HepG2 (cell line): ENCODE measurements around the gene CCT6A. TPM values are rescaled to one million over a fixed set of nuclear protein-coding genes. Genes with fewer than 3 reads are reported as not detected.

Source experiments
- ATAC-seq: fragments of 200-7000 bp; cut with Tn5 transposase; 3 replicates; pipeline ENCODE4 v1.9.1; 2020; ENCODE audit warnings: mild to moderate bottlenecking, moderate library complexity
- BruUV-seq: library from RNA; stranded (reverse); fragments of 400-500 nt; replicated peaks from 2 replicates; lab custom pipeline; 2021; lab: Mats Ljungman, UMichigan
- CTCF ChIA-PET: fragments of 300-600 bp; formaldehyde crosslinking; extraction: SDS; loops from one replicate; lab custom pipeline; 2021; ENCODE audit warnings: low total read pairs, inconsistent platforms, low intra/inter-chr PET ratio; lab: Yijun Ruan, JAX
- POLR2A ChIA-PET: fragments of 350-600 bp; sonication (Branson Sonifier 250); formaldehyde crosslinking; loops from one replicate; lab custom pipeline; 2020; ENCODE audit warnings: antibody characterized with exemption, inconsistent platforms; lab: Yijun Ruan, JAX
- DNase-seq: peaks from one replicate; pipeline ENCODE4 v3.0.0-alpha.2; 2015; ENCODE audit warnings: low spot score
- FAIRE-seq: peaks from 3 replicates; lab custom pipeline; 2011; peaks lifted over from hg19 to GRCh38; lab: Jason Lieb, UNC
- H2AFZ ChIP-seq: one replicate; pipeline ENCODE4 v1.6.1; 2011; ENCODE audit warnings: low read length, inconsistent platforms
- H3K27ac ChIP-seq: fragments of 300-600 bp; 3 replicates; pipeline ENCODE4 v1.8.0; 2011; ENCODE audit warnings: mixed run types, mild to moderate bottlenecking, mixed read lengths, low read length, inconsistent platforms; ENCODE audit not compliant: insufficient read depth; ENCODE audit errors: extremely low read length
- H3K27me3 ChIP-seq, 2 experiments: fragments of 200-600 bp in 1 of 2; 2 replicates in 1 of 2; 3 replicates in 1 of 2; pipeline versions ENCODE4 v1.6.0 to v1.8.0; 2011; ENCODE audit warnings: low read length in 2 of 2, mild to moderate bottlenecking in 2 of 2, moderate library complexity in 2 of 2, inconsistent platforms in 1 of 2; ENCODE audit not compliant: insufficient read depth in 2 of 2, control insufficient read depth in 1 of 2
- H3K36me3 ChIP-seq, 2 experiments: fragments of 200-600 bp in 1 of 2; replicated peaks in 1 of 2; 2 replicates in 1 of 2; 3 replicates in 1 of 2; pipeline versions ENCODE4 v1.5.1 to v1.8.0; 2011; ENCODE audit warnings: low read length in 2 of 2, inconsistent platforms in 1 of 2; ENCODE audit not compliant: insufficient read depth in 2 of 2, control insufficient read depth in 1 of 2
- H3K4me1 ChIP-seq: 2 replicates; pipeline ENCODE4 v1.5.1; 2012; ENCODE audit warnings: low read length, inconsistent platforms; ENCODE audit not compliant: insufficient read depth
- H3K4me2 ChIP-seq: 2 replicates; pipeline ENCODE4 v1.6.0; 2011; ENCODE audit warnings: low read depth, low read length, inconsistent platforms
- H3K4me3 ChIP-seq, 3 experiments: fragments of 200-600 bp in 1 of 3; sonication (generic), shearing (Covaris generic) in 1 of 3; replicated peaks in 1 of 3; 2 replicates each; pipeline ENCODE4 v1.5.1; 2011 to 2016; ENCODE audit warnings: low read length in 3 of 3, inconsistent platforms in 2 of 3, low read depth in 2 of 3, mild to moderate bottlenecking in 2 of 3, control low read depth in 1 of 3, mixed read lengths in 1 of 3; ENCODE audit not compliant: insufficient read depth in 1 of 3
- H3K79me2 ChIP-seq: one replicate; pipeline ENCODE4 v1.6.1; 2011; ENCODE audit warnings: low read length, inconsistent platforms; ENCODE audit not compliant: insufficient read depth
- H3K9ac ChIP-seq: 2 replicates; pipeline ENCODE4 v1.6.0; 2011; ENCODE audit warnings: mild to moderate bottlenecking, low read depth, low read length, inconsistent platforms; ENCODE audit not compliant: insufficient read depth
- H3K9me3 ChIP-seq: 2 replicates; pipeline ENCODE4 v1.5.1; 2012; ENCODE audit warnings: mild to moderate bottlenecking, low read length
- H4K20me1 ChIP-seq: 2 replicates; pipeline ENCODE4 v1.6.0; 2011; ENCODE audit warnings: inconsistent platforms, mild to moderate bottlenecking, low read length, moderate library complexity; ENCODE audit not compliant: insufficient read depth
- ELF1 ChIP-seq: sonication (generic); formaldehyde crosslinking; IDR thresholded peaks from 2 replicates; pipeline ENCODE4 v1.4.0; 2020; ENCODE audit warnings: missing genetic modification reagents
- HNF4G ChIP-seq, 2 experiments: sonication (generic) in 1 of 2; formaldehyde crosslinking in 1 of 2; IDR thresholded peaks; 2 replicates each; pipeline versions ENCODE4 v1.4.0 to v1.6.1; 2011 to 2020; ENCODE audit warnings: borderline replicate concordance in 2 of 2, low read depth in 2 of 2, mild to moderate bottlenecking in 2 of 2, low read length in 1 of 2, missing genetic modification reagents in 1 of 2, moderate library complexity in 1 of 2
- KAT2B ChIP-seq: fragments of 150-350 bp; IDR thresholded peaks from 2 replicates; pipeline ENCODE4 v1.6.1; 2014; ENCODE audit warnings: low read depth, low read length, borderline replicate concordance
- KDM5A ChIP-seq: fragments of 200-600 bp; sonication (generic); IDR thresholded peaks from 2 replicates; pipeline ENCODE4 v1.7.0; 2018; ENCODE audit warnings: antibody characterized with exemption, mild to moderate bottlenecking, low read length, borderline replicate concordance
- NFIB ChIP-seq: sonication (generic); formaldehyde crosslinking; IDR thresholded peaks from 2 replicates; pipeline ENCODE4 v1.9.0; 2021; ENCODE audit warnings: missing genetic modification reagents, mild to moderate bottlenecking, borderline replicate concordance
- RFXAP ChIP-seq: sonication (generic); formaldehyde crosslinking; IDR thresholded peaks from 2 replicates; pipeline ENCODE4 v1.4.0; 2020; ENCODE audit warnings: missing genetic modification reagents, borderline replicate concordance
- ZBTB46 ChIP-seq: sonication (generic); formaldehyde crosslinking; IDR thresholded peaks from 2 replicates; pipeline ENCODE4 v1.4.0; 2020; ENCODE audit warnings: mild to moderate bottlenecking, missing genetic modification reagents, borderline replicate concordance
- ZFP1 ChIP-seq: IDR thresholded peaks from 2 replicates; pipeline ENCODE4 v1.6.1; 2016
- ZNF547 ChIP-seq: sonication (generic); formaldehyde crosslinking; IDR thresholded peaks from 2 replicates; pipeline ENCODE4 v1.5.1; 2020; ENCODE audit warnings: mild to moderate bottlenecking, missing genetic modification reagents
- ZNF703 ChIP-seq: sonication (generic); formaldehyde crosslinking; IDR thresholded peaks from 2 replicates; pipeline ENCODE4 v1.5.1; 2020; ENCODE audit warnings: missing genetic modification reagents, mild to moderate bottlenecking, moderate library complexity, borderline replicate concordance
- ZNF749 ChIP-seq: sonication (generic); formaldehyde crosslinking; IDR thresholded peaks from 2 replicates; pipeline ENCODE4 v1.8.0; 2022; ENCODE audit warnings: mild to moderate bottlenecking, missing genetic modification reagents, moderate library complexity, borderline replicate concordance
- ZNF878 ChIP-seq: sonication (generic); formaldehyde crosslinking; IDR thresholded peaks from 2 replicates; pipeline ENCODE4 v1.8.1; 2023; ENCODE audit warnings: mild to moderate bottlenecking, missing genetic modification reagents, moderate library complexity
- in situ Hi-C: cut with HindIII; loops from 2 replicates; pipeline ENCODE4 v1.10.0; 2017; ENCODE audit warnings: low pct_unique_long_range_greater_than_20kb; ENCODE audit not compliant: extremely low pct_ligation_motif_present
- intact Hi-C: fragments of 100-400 bp; cut with micrococcal nuclease; formaldehyde crosslinking; loops from one replicate; pipeline ENCODE4 v1.10.0; 2022; ENCODE audit not compliant: unreplicated experiment
- polyA plus RNA-seq, 8 experiments: library from polyadenylated mRNA; depleted of rRNA in 3 of 8; stranded (reverse) in 7 of 8; unstranded in 1 of 8; fragments of >200 nt; fragmentation: Illumina TruSeq in 4 of 8; extraction: Trizol in 4 of 8; gene quantifications; 2 replicates each; pipeline versions ENCODE4 v1.2.1 to v1.2.3, GENCODE V29; 2011 to 2016; ENCODE audit warnings: low read depth in 4 of 8, missing spikeins in 1 of 8, mixed read lengths in 1 of 8; ENCODE audit not compliant: insufficient read depth in 1 of 8
- total RNA-seq, 5 experiments: library from RNA; depleted of rRNA; stranded (reverse); fragments of >200 nt; fragmentation: Illumina TruSeq; extraction: Trizol; gene quantifications; 2 replicates each; pipeline ENCODE4 v1.2.3, GENCODE V29; 2016; ENCODE audit warnings: low read depth in 1 of 5

Gene CCT6A
- total and polyA plus RNA-seq, 2 of the 13 experiments (the other 11 are each of a cell fraction or from before 2014, with no cell fraction given): 219 to 292 TPM

- H2AFZ ChIP-seq: no peak overlapping the region
- H3K4me2 ChIP-seq: no peak overlapping the region
- H3K27ac ChIP-seq: no peak overlapping the region
- intact Hi-C loops (no loop called here), in situ Hi-C loops (no loop called here)
- no peaks in the 10 kb centered on the region for H3K27me3 ChIP-seq
- ATAC-seq (no peak), FAIRE-seq (no peak), DNase-seq (no peak)
- peaks cover 44% of the 10 kb centered on the region for H3K4me1 ChIP-seq
- no TSS peak for BruUV-seq
- peaks cover 44% of the 10 kb centered on the region for H3K79me2 ChIP-seq
- no peak overlapping the region for H3K9ac ChIP-seq
- TF ChIP-seq ZFP1 (CRISPR knock-in tag) (no peak), RFXAP (no peak), KAT2B (no peak), ELF1 (CRISPR knock-in tag) (no peak), ZBTB46 (CRISPR knock-in tag) (no peak), ZNF749 (CRISPR knock-in tag) (no peak), HNF4G (IDR thresholded peaks at IDR 0.05; ENCODE audit: borderline replicate concordance, low read depth, low read length) (no peak), HNF4G (CRISPR knock-in tag; IDR thresholded peaks at IDR 0.05; ENCODE audit: borderline replicate concordance, low read depth) (no peak), ZNF547 (CRISPR knock-in tag) (no peak), ZNF878 (CRISPR knock-in tag) (no peak), NFIB (CRISPR knock-in tag) (no peak), ZNF703 (no peak), KDM5A (no peak)
- no peaks in the 10 kb centered on the region for H3K9me3 ChIP-seq
- H3K4me3 ChIP-seq: no peak overlapping the region
- ChIA-PET CTCF (no interaction called here), POLR2A (interaction anchor here (1.0 to 1.3 kb wide), 3 partner anchors 11 to 27 kb away, joined by 4 to 5 read pairs (median 4); partner anchors contain the start of gene PSPH)
- H3K36me3 ChIP-seq: peaks cover 16 to 76% of the 10 kb centered on the region in 2 experiments
- no peaks in the 10 kb centered on the region for H4K20me1 ChIP-seq
Measured at GRCh38 chr7:56023500-56023899, 28.1 kb upstream of the CCT6A start.
